ENCODE results near the gene TTPAL. TPM values are rescaled to one million over a fixed set of nuclear protein-coding genes. Genes with fewer than 3 reads are reported as not detected.

TTPAL gene
- total RNA-seq, 4 donors from 2014 or later = 7.9 to 13.0 (median 11.6) TPM

GRCh38 chr20:44456611-44457010 lies 19.1 kb upstream of the TTPAL start:
- intact Hi-C loops (cut with DNase I) = no loop called here
- Histone ChIP-seq H3K4me1 (no peaks in the 10 kb centered on the region), H3K27me3 (no peaks in the 10 kb centered on the region), H3K4me3 (no peak overlapping the region), H3K36me3 (no peaks in the 10 kb centered on the region), H3K9me3 (no peaks in the 10 kb centered on the region), H3K27ac (no peak overlapping the region)
- TF ChIP-seq CTCF (IDR thresholded peaks at IDR 0.05) (no peak), POLR2A (IDR thresholded peaks at IDR 0.05) (no peak)
- WGBS, 2 donors = 86 to 87% methylated on average over 8 of the region's 8 CpGs
- no peak for DNase-seq

DNA sequence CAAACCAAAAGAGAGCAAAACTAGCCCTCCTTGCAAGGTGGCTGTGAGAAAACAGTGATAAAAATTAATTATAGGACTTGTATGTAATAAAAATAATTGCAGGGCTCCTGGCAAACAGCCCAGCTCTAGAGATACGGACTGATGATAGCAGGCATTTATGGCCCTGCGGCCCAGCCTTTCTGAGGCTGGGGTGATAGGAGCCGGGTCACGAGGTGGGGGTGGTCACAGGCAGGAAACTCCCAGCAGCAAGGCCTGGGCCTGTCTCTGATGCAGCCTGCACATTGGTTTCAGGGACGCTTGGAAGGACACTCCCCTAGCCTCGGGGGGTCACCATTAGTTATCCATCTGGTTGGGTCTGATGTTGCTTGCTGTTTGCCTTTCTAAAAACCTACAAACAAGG lies 18.7 kb upstream of the TTPAL start:
- DNase-seq = no peak
- intact Hi-C loops (cut with DNase I) = no loop called here
- Histone ChIP-seq H3K4me1 (no peaks in the 10 kb centered on the region), H3K9me3 (no peaks in the 10 kb centered on the region), H3K36me3 (no peaks in the 10 kb centered on the region), H3K4me3 (no peak overlapping the region), H3K27me3 (no peaks in the 10 kb centered on the region), H3K27ac (no peak overlapping the region)
- WGBS, 2 donors = 58 to 69% methylated on average over 6 of the region's 6 CpGs
- TF ChIP-seq POLR2A (IDR thresholded peaks at IDR 0.05) = no peak
- no peak for TF ChIP-seq CTCF (IDR thresholded peaks at IDR 0.05)

DNA sequence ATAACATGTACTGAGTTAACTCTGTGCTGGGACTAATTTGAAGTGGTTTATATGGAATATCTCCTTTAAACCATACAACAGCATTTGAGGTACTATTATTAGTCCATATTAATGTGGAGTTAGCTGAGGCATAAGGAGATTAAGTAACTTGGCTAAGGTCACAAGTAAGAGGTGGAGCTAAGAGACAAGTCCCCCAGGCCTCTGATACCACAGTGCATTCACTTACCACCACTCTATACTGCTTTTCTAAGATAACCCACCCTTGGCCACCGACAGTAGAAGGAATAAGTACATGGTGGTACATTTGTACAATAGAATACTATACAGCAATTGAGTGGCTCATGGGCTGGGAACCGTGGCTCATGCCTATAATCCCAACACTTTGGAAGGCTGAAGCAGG lies 16.4 kb upstream of the TTPAL start:
- intact Hi-C loops (cut with DNase I) = no loop called here

GRCh38 chr20:44460795-44461141 lies 14.9 kb upstream of the TTPAL start:
- no peaks in the 10 kb centered on the region for H3K36me3 ChIP-seq
- peak in 5 of 6 experiments; percentile 23 to 69 (median 26) for TF ChIP-seq CTCF (IDR thresholded peaks at IDR 0.05)
- TF ChIP-seq POLR2A (IDR thresholded peaks at IDR 0.05) = no peak
- 2 to 9% methylated on average over 3 of the region's 3 CpGs for WGBS, 2 donors
- H3K4me3 ChIP-seq = no peak overlapping the region
- H3K27me3 ChIP-seq = no peaks in the 10 kb centered on the region
- no peak overlapping the region for H3K27ac ChIP-seq
- no peaks in the 10 kb centered on the region for H3K4me1 ChIP-seq
- no peak for DNase-seq
- no peaks in the 10 kb centered on the region for H3K9me3 ChIP-seq
- intact Hi-C loops (cut with DNase I) = loop anchor here (10.0 kb wide), 2 partner anchors 66 to 246 kb away; partner anchors contain the start of gene OSER1

More for the DNA sequence above, 16.4 kb upstream of the TTPAL start:
- Histone ChIP-seq H3K27ac (no peak overlapping the region), H3K4me1 (no peaks in the 10 kb centered on the region), H3K4me3 (no peak overlapping the region), H3K9me3 (no peaks in the 10 kb centered on the region), H3K27me3 (no peaks in the 10 kb centered on the region), H3K36me3 (no peaks in the 10 kb centered on the region)
- TF ChIP-seq POLR2A (IDR thresholded peaks at IDR 0.05) = no peak
- no peak for TF ChIP-seq CTCF (IDR thresholded peaks at IDR 0.05)
- no peak for DNase-seq
- 67 to 68% methylated on average over 2 of the region's 2 CpGs for WGBS, 2 donors

DNA sequence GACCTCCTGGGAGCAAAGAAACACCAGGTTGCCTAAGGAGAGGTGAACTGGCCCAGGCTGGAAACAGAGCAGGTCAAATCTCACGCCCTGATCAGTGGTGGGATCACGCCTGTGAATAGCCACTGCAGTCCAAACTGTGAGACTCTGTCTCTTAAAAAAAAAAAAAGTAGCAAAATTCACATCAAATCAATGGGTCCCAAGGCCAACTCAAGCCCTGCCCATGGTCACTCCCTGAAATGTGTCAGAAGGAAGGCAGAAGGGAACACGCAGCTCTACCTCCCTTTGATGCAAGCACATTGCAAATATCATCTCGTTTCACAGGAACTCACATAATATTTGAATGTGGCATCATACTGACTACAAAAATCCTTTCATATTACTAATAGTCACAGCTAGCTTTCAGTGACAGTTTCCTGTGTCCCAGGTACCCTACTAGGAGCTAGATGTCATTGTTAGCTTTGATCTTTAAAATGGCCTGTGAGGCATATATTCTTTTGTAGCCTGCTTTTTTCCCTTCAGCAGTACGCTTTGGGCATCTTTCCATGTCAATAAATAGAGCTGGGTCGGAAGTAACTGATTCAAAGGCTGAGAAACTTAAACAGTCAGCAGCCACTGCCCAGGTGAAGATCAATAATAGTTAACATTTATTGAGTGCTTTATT lies 14.4 kb upstream of the TTPAL start:
- Histone ChIP-seq H3K4me1 (no peaks in the 10 kb centered on the region), H3K36me3 (no peaks in the 10 kb centered on the region), H3K27me3 (no peaks in the 10 kb centered on the region), H3K27ac (no peak overlapping the region), H3K9me3 (no peaks in the 10 kb centered on the region), H3K4me3 (no peak overlapping the region)
- intact Hi-C loops (cut with DNase I) = loop anchor here (10.0 kb wide), 2 partner anchors 66 to 246 kb away; partner anchors contain the start of gene OSER1
- TF ChIP-seq POLR2A (IDR thresholded peaks at IDR 0.05) (no peak), CTCF (IDR thresholded peaks at IDR 0.05) (no peak)
- no peak for DNase-seq
- 67 to 69% methylated on average over 6 of the region's 6 CpGs for WGBS, 2 donors

Data from esophagus squamous epithelium (tissue), 5 donors.